Measurements from ENCODE around the gene ERGIC3.

Gene ERGIC3

GRCh38 chr20:35541783-35542662 lies at the start of gene ERGIC3:
TSS of gene ERGIC3 (plus strand) at chr20:35542078. CDS start at chr20:35542098, 20 bp downstream.
- TF ChIP-seq CTCF (IDR thresholded peaks at IDR 0.05; ENCODE audit: low read depth, low read length, poor library complexity, severe bottlenecking), result peak; percentile 18
- TF ChIP-seq EZH2phosphoT487 (IDR thresholded peaks at IDR 0.05; ENCODE audit: borderline replicate concordance, low read length), result no peak
- H3K79me2 ChIP-seq (ENCODE audit: control insufficient read depth, low read length), result peaks cover 10% of the 10 kb centered on the region
- H3K4me1 ChIP-seq (ENCODE audit: control insufficient read depth, low read length), result peaks cover 22% of the 10 kb centered on the region
- H3K4me2 ChIP-seq (ENCODE audit: low read length), result peak within 1 kb of the TSS; percentile 81
- peaks cover 14% of the 10 kb centered on the region for H3F3A ChIP-seq (ENCODE audit: control insufficient read depth, insufficient read depth)
- no peaks in the 10 kb centered on the region for H3K27me3 ChIP-seq (ENCODE audit: control insufficient read depth, low read length)
- no peaks in the 10 kb centered on the region for H4K20me1 ChIP-seq (ENCODE audit: control insufficient read depth, insufficient read depth, low read depth, low read length)
- H3K36me3 ChIP-seq (ENCODE audit: control insufficient read depth, low read length), result peaks cover 12% of the 10 kb centered on the region
- no peaks in the 10 kb centered on the region for H3K9me2 ChIP-seq (replicated peaks; ENCODE audit: control insufficient read depth, low read length)
- no peak within 1 kb of the TSS for H3K27ac ChIP-seq (ENCODE audit: low read depth, low read length)
- H3K4me3 ChIP-seq (ENCODE audit: low read length), result peak within 1 kb of the TSS; percentile 92
- no peaks in the 10 kb centered on the region for H3K9me3 ChIP-seq (ENCODE audit: control insufficient read depth, insufficient read depth, low read length)

GRCh38 chr20:35492352-35492751 lies 49.5 kb upstream of the ERGIC3 start:
- no peak overlapping the region for H3K27ac ChIP-seq (ENCODE audit: low read depth, low read length)
- peaks cover 78% of the 10 kb centered on the region for H3K36me3 ChIP-seq (ENCODE audit: control insufficient read depth, low read length)
- H3K27me3 ChIP-seq (ENCODE audit: control insufficient read depth, low read length), result no peaks in the 10 kb centered on the region
- no peaks in the 10 kb centered on the region for H4K20me1 ChIP-seq (ENCODE audit: control insufficient read depth, insufficient read depth, low read depth, low read length)
- H3K4me3 ChIP-seq (ENCODE audit: low read length), result no peak overlapping the region
- peaks cover 20% of the 10 kb centered on the region for H3K79me2 ChIP-seq (ENCODE audit: control insufficient read depth, low read length)
- peaks cover 22% of the 10 kb centered on the region for H3K4me1 ChIP-seq (ENCODE audit: control insufficient read depth, low read length)
- H3K9me3 ChIP-seq (ENCODE audit: control insufficient read depth, insufficient read depth, low read length), result no peaks in the 10 kb centered on the region
- no peak overlapping the region for H3K4me2 ChIP-seq (ENCODE audit: low read length)
- H3F3A ChIP-seq (ENCODE audit: control insufficient read depth, insufficient read depth), result no peaks in the 10 kb centered on the region
- no peak for TF ChIP-seq CTCF (IDR thresholded peaks at IDR 0.05; ENCODE audit: low read depth, low read length, poor library complexity, severe bottlenecking)
- TF ChIP-seq EZH2phosphoT487 (IDR thresholded peaks at IDR 0.05; ENCODE audit: borderline replicate concordance, low read length), result no peak
- H3K9me2 ChIP-seq (replicated peaks; ENCODE audit: control insufficient read depth, low read length), result no peaks in the 10 kb centered on the region

- Histone ChIP-seq H3K4me2 (ENCODE audit: low read length) (no peak overlapping the region), H4K20me1 (ENCODE audit: control insufficient read depth, insufficient read depth, low read depth, low read length) (no peaks in the 10 kb centered on the region), H3K27ac (ENCODE audit: low read depth, low read length) (no peak overlapping the region), H3K9me3 (ENCODE audit: control insufficient read depth, insufficient read depth, low read length) (no peaks in the 10 kb centered on the region), H3K4me1 (ENCODE audit: control insufficient read depth, low read length) (peaks cover 2% of the 10 kb centered on the region), H3K4me3 (ENCODE audit: low read length) (no peak overlapping the region), H3K9me2 (replicated peaks; ENCODE audit: control insufficient read depth, low read length) (no peaks in the 10 kb centered on the region), H3F3A (ENCODE audit: control insufficient read depth, insufficient read depth) (no peaks in the 10 kb centered on the region), H3K79me2 (ENCODE audit: control insufficient read depth, low read length) (no peaks in the 10 kb centered on the region), H3K36me3 (ENCODE audit: control insufficient read depth, low read length) (peaks cover 80% of the 10 kb centered on the region), H3K27me3 (ENCODE audit: control insufficient read depth, low read length) (no peaks in the 10 kb centered on the region)
- TF ChIP-seq EZH2phosphoT487 (IDR thresholded peaks at IDR 0.05; ENCODE audit: borderline replicate concordance, low read length) (no peak), CTCF (IDR thresholded peaks at IDR 0.05; ENCODE audit: low read depth, low read length, poor library complexity, severe bottlenecking) (no peak)
These were observed 45.4 kb upstream of the ERGIC3 start for GRCh38 chr20:35496481-35496880.
